Hypothalamus (tissue), 51 donors: ENCODE data around the gene INO80C.
"Not testable (repeated sequence)": the region's sequence is repeated elsewhere in the genome, so short reads cannot be mapped to it uniquely, and the experiment has no call there.

Source experiments
- DNase-seq, 51 donors: peaks; one replicate each; lab custom pipeline; 2025; lab: John Stamatoyannopoulos, UW

Gene INO80C

DNA sequence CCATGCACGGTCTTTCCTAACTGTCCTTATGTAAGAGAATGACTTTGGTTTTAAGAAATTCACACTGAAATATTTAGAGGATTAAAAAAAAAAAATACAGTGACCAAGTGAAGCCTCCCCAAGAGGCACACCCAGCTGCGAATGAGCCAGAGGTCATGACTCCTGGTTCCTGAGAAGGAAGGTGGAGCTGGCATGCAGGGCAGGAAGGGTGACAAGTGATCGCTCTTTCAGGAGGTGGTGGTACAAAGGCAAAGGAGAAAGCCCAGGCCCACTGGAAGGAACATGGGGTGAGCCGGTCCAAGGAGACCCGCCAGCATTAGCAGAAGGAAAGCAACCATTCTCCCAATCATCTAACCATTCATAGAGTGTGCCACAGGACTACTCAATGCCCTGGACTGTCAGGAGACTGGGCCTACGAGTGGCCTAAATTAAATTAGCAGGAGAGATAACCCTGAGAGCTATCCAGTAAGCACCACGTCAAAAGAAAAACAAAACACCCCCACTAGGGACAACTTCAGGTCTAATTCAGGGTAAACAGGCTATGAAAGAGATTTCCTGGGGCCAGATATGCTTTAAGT is 7.8 kb downstream of the INO80C start:
- no peak for DNase-seq

DNA sequence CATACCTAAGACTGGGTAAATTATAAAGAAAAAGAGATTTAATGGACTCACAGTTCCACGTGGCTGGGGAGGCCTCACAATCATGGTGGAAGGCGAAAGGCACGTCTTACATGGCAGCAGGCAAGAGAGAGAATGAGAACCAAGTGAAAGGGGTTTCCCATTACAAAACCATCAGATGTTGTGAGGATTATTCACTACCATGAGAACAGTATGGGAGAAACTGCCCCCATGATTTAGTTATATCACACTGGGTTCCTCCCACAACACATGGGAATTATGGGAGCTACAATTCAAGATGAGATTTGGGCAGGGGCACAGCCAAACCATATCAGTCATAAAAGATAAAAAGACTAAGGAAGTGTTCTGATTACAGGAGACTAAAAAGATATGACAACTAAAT is 8.5 kb downstream of the INO80C start:
- not testable (repeated sequence) for DNase-seq

GRCh38 chr18:35488396-35488795 is 9.4 kb downstream of the INO80C start:
- DNase-seq: not testable (repeated sequence)

GRCh38 chr18:35487525-35487924 is 10.2 kb downstream of the INO80C start:
- DNase-seq: not testable (repeated sequence)

DNA sequence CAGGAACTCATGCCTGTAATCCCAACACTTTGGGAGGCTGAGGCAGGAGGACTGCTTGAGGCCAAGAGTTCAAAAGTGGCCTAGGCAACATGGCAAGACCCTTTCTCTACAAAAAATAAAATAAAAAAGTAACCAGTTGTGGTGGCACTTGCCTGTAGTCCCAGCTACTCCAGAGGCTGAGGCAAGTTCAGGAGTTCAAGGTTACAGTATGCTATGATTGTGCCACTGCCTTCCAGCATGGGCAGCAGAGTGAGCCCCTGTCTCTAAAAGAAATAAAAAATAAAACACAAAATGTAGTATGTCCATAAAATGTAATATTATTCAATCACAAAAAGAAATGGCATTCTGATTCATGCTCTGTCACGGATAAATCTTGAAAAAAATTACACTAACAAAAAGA is 11.9 kb downstream of the INO80C start:
- DNase-seq: no peak

DNA sequence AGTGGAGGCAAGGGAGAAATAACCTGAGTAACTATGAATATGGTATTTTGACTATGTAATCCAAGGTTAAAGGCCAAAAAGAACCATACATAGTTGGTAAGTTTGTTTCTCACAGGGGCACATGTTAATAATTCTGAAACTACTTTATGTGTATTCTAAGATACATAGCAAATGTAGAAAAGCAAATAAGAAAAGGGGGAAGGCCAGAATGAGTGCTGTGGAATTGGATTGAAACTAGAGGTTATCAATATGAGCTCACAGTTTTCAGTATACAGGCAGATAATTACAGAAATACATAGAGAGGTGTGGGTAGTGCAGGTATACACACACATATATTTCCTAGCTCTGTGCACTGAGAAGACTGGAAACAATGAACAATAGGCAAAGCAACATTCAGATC is 13.7 kb downstream of the INO80C start:
- DNase-seq: no peak

DNA sequence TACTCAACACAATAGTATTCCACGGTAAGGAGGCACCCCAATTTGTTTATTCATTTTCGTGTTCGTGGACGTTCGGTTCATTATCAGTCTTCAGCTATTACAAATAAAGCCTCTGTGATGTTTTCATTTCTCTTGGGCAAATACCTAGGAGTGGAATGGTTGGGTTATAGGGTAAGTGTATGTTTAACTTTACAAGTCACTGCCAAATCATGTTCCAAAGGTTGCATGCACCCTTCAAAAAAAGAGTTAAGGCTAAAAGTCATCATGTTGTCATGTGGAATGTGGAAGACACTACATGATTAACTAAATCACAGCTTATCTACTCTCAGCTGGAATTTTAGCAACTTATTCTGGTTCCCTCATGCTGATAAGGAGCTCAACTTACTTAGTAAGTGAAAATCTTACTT is 15.8 kb downstream of the INO80C start:
- no peak for DNase-seq

DNA sequence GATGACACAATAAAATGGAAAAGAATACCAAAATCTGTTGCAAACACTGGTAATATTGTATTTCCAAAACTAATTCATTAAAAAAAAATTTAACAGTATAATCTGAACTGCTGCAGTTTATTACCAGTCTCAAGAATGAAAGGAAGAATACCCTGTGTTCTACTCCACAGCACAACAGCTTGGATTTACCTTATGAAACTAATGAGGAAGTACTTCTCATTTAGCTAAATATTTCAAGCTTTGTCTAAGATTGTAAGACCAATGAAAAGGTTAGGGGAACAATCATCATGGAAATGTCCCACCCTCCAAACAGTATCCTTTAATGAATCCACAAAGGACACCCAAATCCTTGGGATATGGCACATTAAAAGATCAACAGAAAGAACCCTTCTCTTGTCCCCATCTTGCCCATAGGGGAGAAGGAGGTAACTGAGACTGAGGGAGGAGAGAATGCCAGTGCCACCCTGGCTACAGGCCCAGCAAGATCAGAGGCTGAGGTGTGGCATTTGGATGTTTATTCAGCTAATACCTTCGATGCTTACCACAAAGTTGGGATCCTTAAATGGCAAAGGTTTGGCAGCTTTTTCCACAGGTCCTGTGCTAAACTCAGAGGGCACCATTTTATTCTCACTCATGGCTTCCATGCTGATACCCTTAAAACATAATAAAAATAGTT is 17.7 kb downstream of the INO80C start:
- no peak for DNase-seq

DNA sequence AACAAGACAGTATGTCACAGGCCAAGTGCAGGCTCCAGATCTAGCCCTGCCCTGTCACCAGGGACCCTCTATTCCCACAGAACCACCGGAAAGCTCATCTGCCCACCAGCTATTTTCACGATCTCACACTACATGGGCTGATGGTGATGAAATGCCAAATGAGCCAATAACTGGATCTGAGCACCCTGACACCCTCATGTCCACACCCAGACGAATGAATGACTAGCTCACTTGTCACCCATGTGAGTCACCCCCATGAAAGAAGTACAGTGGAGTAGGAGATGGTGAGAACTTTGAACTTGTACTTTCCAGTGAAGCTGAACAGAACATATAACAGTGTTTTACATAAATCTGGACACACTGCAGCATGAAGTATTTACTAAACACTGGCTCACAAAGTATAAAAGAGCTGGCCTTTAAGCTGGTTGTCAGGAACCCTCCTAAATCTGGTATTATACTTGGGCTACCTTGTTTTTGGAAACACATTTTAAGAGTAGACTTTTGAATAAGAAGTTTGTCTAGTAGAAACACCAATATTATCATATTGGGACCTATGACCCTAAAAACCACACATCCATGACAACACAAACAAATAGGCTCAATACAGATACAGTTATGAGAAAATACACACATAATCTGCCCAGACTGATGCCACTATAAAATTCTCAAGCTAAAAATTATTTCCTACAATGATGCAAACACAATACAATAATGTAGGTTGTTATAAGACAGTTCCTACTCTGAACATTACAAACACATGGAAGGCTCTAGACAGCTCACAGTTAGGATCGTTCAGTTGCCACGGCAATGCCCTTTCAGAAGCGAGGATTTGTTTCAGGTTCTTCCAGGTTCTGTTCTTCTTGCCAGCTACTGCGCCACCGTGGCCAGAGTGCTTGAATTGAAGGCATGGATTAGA is 19.0 kb downstream of the INO80C start:
- peak in 24 of 51 donors; percentile 8 to 47 (median 30) for DNase-seq

DNA sequence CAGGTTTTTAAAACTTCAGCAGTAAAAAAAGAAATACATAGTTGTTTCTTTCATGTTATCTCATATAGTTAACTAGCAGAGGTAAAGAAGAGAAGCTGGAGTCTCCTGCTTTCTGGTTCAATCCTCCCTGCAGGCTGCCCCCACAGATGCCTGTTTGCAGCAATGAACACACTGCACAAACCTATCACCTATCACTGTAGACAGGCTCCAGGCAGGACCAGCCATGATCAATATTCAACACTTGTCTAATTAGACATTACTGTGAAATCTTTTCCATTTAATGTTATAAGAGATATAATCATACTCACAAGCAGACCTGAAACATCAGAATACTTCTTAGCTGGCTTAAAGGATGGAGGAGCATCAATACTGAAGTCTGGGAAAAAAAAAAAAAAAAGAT is 19.8 kb downstream of the INO80C start:
- DNase-seq: no peak

- DNase-seq: no peak
These were observed 20.3 kb downstream of the INO80C start for GRCh38 chr18:35477497-35477896.

DNA sequence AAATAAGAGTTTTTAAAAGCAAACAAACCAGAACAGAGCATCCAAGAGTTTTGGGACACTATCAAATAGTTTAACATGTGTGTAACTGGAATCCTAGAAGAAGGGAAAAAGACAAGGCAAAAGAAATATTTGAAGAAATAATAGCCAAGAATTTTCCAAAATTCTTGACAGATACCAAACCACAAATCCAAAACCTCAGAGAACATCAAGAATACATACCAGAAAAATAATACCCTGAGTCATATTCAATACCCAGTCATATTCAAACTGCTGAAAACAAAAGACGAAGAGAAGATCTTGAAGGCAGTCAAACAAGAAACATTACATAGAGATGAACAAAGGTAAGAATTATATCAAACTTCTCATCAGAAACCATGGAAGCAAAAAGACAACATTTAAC is 22.9 kb downstream of the INO80C start:
- DNase-seq: no peak

- DNase-seq: no peak
These were observed 24.2 kb downstream of the INO80C start for GRCh38 chr18:35473562-35473961.

DNA sequence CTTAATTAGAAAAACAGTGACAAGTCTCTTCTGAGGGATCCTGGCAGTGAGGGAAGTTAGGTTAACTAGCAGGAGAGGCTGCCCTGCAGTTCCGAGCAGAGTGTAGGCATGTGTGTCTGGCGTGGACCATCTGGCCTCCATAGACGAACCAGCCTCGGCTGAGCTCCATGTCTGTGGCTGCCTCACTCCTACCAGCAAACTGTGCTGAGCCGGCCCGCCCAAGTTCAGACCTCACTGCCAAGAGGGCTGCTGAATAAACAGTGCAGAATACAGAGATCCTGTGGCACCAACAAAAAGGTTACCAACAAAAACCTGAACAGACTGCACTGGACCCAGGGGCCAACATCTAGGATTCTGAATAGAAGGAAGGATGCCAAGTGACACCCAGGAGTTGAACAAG is 27.3 kb downstream of the INO80C start:
- DNase-seq: peak in 15 of 51 donors; percentile 4 to 49 (median 17)

DNA sequence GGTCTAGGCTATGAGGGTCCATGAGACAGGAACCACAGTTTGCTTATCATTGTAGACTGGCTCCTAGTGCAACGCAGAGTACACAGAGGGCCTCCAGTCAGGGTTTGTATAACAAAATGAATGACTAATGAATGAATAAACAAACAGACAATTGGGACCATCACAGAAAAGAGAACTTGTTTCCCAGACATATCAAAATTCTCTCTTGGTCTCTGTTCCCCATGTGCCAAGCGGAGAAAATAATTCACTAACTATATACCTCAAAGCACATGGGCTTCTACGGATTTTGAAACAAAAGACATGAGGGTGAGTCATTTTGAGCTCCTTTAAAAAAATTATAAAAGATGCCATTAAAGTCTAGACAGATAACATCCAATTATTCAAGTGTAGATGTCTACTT is 28.0 kb downstream of the INO80C start:
- no peak for DNase-seq

- no peak for DNase-seq
These were observed 29.0 kb downstream of the INO80C start for GRCh38 chr18:35468711-35469110.

- no peak for DNase-seq
These were observed 30.1 kb downstream of the INO80C start for GRCh38 chr18:35467624-35468016.

GRCh38 chr18:35466815-35467623 is 30.7 kb downstream of the INO80C start:
- no peak for DNase-seq

GRCh38 chr18:35466334-35466733 is 31.4 kb downstream of the INO80C start:
- no peak for DNase-seq

- DNase-seq: no peak
These were observed 32.4 kb downstream of the INO80C start for GRCh38 chr18:35465329-35465728.

GRCh38 chr18:35464831-35465279 is 32.9 kb downstream of the INO80C start:
- DNase-seq: no peak
